Stimulated activated CD8-positive, alpha-beta memory T cell treated with anti-CD3 and anti-CD28 coated beads, Interleukin-15, amount 100 ng/mL, for 1 hour (primary cell): ENCODE data around the gene CTBP2.
"Not testable (repeated sequence)": the region's sequence is repeated elsewhere in the genome, so short reads cannot be mapped to it uniquely, and the experiment has no call there.

ENCODE experiments used
- DNase-seq: peaks from one replicate; pipeline ENCODE4 v3.0.0-alpha.2; 2020; ENCODE audit warnings: low read depth

The CTBP2 gene

DNA sequence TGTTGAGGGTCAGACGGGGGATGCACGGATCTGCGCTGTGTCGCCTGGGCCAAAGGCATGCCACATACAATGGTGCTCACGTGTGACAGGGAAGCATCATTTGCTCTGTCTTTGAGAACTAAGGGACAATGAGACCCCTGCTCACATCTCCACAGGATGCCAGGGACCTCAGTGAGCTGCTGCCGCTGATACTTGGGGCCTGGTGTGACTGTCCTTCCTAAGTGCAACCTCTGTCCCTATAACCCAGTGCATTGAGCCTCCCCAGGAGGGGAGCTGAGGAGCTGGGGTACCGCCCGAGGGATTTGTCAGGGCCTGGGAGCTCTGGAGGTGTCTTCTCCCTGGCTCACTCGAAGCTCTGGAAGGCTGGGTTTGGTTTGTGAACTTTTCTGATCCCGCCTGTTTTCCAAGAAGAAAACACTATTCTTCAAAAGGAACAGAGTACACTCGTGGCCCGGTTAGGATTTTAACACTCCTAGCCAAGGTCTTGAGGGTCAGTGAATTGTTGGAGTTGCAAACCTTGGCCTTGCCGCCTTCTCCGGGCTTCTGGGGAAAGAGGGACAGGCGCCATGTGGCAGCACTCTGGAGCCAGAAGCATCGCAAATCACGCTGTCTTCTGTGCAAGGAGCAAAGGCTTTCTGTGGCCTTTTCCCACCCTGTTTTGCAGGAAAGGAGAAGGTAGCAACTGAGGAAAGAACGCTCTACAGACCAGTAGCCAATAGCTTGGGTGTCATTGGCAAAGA lies 26.2 kb upstream of the CTBP2 start:
- no peak for DNase-seq

DNA sequence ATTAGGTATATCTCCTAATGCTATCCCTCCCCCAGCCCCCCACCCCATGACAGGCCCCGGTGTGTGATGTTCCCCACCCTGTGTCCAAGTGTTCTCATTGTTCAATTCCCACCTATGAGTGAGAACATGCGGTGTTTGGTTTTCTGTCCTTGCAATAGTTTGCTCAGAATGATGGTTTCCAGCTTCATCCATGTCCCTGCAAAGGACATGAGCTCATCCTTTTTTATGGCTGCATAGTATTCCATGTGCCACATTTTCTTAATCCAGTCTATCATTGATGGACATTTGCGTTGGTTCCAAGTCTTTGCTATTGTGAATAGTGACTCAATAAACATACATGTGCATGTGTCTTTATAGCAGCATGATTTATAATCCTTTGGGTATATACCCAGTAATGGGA lies 18.7 kb upstream of the CTBP2 start:
- not testable (repeated sequence) for DNase-seq

DNA sequence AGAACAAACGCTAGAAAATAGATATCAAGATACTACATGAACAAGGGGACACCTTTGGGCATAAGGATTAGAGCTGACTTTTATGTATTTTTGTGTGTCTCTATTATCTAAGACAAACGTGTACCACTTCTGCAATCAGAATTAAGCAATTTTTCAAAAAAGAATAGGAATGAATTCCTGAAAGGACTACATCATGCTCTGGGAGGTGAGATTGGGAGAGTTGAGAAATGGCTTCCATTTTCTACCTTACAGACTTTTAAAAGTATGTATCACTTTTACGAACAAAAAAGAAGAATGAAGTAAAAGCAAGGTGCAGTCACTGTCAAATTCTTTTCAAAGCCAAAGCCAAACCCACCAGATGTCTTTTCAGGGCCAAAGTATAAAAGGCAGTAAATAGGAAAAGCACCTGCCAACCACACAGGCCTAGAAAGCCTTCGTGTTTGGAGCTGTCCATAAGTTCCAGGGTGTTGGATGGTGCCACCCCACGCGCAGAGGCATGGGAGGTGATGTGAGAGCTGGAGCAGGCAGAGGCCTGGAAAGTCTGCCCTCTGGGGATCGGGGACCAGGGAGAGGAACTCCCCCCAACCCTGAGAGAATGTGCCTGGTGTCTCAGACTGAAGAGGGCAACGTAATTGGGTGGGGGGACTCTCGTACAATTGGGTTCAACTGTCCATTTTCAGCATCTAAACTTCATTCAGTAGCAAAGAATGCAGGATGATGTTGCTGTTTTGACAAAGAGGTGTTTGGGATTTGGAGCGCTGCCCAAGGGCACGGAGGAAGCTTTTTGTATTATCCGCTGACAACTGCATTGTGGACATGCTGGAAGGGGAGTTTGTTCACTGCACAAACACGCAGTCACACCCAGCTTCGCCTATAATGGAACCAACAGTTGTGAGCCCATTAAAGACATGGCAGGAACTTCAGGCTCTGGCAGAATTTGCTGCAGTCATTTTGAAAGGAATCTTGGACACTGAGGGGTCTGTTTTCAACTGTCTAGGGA lies 17.6 kb upstream of the CTBP2 start:
- DNase-seq = no peak

DNA sequence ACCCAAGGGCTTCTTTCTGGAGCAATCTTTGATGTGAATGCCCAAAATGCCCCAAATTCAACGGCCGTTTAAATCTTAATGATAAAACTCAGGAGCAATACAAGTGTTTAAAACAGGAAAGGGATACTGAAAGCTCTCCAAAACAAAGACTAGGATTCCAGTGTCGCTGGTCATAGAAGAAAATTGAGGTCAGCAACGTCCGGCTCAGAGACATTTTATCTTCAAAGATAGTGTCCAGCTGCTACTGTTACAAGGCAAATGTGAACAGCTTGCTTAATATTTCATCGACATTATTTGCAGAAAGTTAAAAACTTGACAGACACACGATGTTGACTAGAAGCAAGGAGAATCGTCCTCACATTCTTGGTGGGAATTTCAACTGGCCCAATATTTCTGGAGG lies 15.4 kb upstream of the CTBP2 start:
- DNase-seq = no peak

DNA sequence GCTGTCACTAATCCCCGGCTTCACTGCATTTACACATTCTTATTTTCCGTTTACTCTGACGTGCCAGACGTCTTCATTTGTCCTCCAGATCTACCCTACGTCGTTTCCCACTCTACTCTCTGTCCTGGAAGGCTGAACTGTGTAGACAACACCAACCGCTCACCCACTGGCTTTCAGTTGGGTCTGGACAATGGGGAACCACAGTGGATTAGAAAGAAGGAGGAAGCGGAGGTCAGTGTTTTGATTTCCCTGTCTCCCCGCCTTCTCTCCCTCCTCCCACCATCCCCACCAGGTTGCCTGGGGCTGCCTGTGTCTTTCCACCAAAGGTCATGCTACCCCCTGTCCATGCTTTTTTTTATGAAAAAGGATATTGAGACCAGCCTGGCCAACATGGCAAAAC lies 14.0 kb upstream of the CTBP2 start:
- no peak for DNase-seq

DNA sequence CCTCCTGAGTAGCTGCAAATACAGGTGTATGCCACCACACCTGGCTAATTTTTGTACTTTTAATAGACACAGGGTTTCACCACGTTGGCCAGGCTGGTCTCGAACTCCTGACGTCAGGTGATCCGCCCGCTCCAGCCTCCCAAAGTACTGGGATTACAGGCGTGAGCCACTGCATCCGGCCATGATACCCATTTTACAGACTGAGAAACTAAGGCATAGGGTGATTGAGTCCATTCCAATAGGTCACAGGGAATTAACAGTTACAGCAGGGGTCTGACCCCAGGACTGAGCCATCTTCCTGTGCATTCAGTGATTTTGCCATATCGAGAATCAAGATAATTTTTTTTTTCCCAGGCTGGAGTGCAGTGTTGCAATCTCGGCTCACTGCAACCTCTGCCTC lies 12.3 kb upstream of the CTBP2 start:
- no peak for DNase-seq

DNA sequence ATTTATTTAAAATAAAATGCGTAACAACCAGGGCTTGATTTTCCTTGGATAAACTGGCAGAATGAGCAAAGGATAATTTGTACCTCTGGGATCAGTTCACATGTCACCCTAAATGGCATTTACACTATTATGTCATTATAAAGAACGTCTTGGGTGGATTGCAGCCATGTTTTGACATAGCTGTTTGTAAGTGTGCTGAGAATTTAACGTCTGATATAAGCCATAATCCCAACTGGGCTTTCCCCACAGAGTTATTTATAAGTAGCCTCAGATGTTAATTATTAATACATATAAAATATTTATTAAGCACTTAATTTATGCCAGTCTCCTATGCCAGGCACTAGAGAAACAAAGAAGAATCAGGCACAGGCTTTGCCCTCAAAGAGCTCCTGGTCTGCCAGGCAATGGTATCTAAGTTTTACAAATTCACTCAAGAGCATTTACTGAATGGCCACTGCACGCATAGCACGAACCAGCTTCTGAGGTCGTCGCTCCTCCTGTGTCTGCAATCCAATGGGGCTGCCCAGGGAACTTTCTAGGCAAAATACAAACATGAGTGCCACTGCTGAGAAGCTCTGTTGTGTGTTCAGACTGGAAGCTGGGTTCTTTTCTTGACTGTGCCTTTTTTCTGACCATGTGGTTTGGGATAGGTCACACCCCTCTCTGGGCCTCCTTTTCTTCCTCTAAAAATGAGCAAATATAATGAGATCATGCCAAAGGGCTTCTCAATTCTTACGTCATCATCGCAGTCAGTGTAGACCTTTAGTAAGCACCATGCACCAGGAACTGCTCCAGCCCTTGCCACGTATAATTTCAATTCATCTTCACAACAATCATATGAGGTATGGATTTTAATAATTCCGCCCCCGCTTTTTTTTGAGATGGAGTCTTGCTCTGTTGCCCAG lies 11.3 kb upstream of the CTBP2 start:
- DNase-seq = no peak

DNA sequence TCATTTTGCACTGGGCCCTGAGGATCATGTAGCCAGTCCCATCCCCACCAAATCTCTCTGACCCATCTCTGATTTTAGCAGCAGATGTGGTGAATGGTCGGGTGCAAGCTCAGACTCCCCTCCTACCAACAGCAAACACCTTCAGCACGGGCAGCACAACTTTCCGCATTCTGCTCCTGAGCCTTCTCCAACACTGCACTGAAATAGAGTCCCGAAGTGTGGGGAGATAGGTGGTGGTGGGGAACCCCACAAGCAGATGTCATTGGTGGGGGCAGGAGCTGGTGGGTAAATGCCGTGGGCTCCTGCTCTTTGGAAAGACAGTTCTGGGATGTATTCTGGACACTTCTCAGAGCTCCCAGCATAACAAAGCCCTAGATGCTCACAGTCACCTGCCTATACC lies 9.6 kb upstream of the CTBP2 start:
- DNase-seq = no peak

DNA sequence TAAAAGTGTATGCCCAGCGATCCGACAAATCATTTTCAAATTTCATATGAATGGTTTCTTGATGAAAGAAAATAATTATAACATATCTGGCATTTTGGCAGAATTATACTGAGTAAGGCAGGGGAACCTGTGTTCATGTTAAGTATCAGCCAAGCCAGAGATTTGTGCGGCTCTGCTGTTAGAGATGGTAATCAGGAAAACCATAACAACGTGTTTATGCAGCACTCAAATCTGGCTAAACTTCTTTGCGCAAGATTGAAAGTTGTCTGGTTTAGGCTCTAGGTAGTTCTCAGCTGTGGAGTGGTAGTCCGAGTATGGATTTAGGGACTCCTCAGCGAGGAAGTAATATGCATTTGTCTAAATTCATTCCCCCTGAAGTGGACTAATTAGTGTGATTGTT lies 8.9 kb upstream of the CTBP2 start:
- DNase-seq = no peak

DNA sequence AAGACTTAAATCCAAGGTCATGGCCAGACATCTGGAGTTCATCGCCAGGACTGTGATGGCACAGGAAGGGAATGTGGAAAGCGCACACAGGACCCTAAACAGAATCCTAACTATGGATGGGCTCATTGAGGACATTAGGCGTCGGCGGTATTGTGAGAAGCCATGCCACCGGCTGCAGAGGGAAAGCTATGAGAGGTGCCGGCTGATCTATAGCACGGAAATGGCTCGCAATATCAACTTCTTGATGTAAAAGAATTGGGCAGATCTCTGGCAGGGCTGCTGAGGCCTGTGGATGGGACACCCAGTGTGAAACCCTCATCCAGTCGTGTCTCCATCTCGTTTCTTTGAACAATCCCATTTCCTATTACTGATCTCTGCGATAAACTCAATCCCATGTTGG lies 6.3 kb upstream of the CTBP2 start:
- DNase-seq = no peak

DNA sequence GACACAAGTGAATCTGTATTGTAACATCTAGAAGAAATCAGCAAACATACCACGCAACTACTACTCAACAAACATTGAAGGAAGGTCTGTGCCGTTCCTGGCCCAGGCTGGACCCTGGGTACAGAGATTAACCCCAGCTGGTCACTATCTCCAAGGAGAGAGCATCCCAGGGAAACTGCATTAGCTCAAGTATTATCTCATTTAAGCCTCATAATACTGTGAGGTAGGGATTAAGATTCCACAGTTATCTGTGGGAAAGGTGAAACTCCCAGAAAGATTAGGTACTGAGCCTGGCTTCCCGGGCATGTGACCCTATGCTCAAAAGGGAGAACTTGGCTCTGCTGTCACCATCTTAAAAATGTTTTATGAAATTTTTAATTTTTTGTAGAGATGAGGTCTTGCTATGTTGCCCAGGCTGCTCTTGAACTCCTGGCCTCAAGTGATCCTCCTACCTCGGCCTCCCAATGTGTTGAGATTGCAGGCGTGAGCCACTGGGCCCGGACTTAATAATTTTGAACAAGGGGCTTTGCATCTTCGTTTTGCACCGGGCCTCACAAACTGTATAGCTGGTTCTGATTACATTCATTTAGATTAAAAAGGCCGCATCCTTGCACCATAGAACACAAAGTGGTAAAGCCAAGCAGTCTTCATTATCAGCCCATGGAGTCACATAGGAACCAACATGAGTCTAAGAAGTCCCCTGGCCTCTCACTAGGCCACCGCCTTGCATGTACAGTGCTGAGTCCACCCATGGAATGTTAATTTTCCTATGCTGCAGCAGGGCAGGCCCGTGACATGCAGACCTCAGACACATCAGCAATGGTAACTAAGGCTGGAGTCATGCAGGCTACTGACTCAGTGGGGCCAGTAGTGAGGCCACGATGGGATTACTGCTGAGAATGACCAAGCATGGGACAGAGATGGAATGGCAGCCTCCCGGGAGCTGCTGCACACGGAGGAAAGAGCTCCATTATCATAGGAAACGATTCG lies 5.5 kb upstream of the CTBP2 start:
- no peak for DNase-seq

DNA sequence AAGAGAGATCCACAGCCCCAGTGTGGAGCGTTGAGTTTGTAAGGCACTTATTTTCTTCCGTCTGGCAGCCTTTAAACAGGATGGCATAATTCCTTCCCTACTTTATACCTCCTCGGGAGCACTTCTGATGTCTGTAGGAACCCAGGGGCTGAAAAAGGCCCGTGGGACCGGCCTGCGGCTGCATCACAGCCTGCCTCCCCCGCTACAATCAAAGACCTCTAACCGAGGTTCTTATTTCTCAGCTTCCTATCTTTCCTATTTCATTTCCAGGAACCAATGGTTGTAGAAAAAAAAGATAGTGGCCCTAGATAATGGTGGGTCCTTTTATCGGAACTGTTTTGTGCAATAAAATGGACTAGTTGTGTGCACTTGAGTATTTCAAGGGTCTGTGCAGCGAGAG lies 4.1 kb upstream of the CTBP2 start:
- no peak for DNase-seq

DNA sequence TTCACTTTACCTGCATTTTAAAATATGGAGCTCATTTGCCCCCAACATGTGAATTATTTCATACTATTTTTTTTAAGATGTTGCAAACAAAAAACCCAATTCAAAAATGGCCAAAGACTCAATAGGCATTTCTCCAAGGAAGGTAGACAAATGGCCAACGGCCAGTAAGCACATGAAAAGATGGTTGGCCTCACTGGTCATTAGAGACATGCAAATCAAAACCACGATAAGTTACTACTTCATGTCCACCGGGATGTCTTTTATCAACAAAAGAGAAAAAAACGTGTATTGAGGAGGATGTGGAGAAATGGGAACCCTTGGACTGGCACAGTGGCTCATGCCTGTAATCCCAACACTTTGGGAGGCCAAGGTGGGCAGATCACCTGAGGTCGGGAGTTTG lies 3.4 kb upstream of the CTBP2 start:
- no peak for DNase-seq

DNA sequence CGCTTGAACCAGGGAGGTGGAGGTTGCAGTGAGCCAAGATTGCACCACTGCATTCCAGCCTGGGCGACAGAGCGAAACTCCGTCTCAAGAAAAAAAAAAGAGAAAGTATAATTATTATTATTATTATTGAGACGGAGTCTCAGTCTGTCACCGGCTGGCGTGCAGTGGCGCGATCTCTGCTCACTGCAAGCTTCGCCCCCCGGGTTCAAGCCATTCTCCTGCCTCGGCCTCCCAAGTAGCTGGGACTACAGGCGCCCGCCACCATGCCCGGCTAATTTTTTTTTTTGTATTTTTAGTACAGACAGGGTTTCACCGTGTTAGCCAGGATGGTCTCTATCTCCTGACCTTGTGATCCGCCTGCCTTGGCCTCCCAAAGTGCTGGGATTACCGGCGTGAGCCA lies 2.9 kb upstream of the CTBP2 start:
- DNase-seq = not testable (repeated sequence)

DNA sequence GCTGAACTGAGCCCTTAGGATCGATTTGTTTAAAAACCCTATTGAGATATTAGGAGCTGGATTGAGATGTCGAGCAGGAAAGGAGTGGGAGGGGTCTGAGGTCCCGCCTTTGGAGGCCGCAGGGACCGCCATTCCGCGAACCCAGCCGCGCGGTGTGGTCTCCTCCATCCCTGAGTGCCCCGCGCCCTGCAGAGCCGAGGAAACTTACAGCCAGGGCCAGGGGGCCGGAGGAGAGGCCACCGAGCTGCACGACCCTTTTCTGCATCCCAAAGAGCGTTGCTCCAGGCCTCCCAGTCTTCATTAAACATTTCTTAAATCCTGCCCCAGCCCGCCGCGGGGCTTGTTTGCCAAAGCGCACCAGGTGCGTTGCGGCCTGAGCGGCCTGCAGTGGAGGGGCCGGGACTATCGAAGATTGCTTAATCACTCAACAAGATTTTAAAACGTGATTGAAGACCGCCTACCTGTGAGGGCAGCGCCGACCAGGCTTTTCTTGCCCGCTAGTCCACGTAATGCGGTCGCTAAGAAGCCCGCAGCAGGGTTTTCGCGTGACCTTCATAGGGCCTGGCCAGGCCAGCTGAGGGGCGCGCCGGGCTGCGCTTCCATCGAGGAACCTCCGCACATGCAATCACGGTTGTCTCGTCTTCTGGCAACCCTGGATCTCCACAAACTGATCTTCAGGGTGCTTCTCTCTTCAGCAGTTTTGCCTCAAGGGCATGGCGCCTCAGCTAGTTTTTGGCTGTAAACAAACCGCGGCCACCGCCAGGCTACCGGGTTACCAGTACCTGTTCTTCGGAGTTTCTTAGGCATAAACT lies 2.0 kb upstream of the CTBP2 start:
- no peak for DNase-seq

DNA sequence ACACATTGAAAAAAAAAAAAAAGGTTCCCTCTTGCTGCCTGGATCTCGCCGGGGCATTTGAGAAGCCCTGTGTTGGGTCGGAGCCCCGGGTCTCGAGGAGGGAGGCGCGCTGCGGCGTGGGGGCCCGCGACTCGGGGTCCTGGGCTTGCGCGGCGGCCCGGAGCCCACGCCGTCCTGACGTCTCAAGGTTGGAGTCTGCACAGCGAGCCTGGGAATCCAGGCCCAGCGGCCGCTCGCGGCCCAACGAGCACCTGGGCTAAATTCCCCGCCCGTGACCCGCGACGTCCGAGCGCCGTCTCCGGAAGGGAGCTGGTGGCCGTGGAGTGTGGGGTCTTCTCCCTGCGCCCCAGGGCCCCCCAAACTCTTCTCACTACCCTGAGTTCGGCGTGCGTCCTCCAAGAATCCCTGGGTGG lies 1.4 kb upstream of the CTBP2 start:
- DNase-seq = no peak

DNA sequence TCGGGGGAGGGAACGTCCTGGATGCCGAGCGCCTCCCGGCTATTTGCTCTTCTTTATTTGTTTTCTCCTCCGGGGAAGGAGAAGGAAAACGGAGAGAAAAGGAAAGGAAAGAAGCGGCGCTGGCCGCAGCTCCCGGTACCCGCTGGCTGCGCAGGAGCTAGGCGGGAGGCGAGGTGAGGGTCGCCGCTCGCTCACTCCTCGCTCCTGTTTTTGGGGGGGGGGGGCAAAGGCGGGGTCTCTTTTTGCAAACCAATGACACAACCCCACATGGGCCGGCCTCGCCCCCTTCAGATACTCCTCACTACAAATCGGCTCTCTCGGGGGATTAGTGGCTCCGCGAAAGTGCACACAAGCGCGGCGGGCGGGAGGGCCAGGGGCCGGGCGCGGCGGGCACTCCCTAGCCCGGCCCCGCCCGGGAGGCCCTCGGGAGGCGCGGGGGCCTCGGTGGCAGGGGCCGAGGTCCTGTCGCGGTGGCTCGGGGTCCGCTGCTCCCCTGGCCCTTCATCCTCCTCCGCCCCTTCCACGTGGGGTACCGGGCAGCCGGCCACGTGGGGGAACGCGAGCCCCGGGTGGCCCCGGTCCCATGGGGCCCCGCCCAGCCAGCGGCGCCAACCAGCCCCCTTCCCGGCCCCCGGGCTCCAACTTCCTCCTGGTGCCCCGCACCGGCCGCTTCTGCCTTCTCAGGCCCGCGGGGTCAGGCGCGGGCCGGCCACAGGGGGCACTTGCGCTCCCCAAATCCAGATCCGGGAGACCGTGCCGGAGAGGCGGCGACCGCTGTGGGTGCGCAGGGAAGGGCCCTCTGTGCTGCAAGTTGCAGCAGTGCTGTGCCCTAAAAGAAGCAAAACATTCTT lies 718 bp upstream of the CTBP2 start:
- no peak for DNase-seq

DNA sequence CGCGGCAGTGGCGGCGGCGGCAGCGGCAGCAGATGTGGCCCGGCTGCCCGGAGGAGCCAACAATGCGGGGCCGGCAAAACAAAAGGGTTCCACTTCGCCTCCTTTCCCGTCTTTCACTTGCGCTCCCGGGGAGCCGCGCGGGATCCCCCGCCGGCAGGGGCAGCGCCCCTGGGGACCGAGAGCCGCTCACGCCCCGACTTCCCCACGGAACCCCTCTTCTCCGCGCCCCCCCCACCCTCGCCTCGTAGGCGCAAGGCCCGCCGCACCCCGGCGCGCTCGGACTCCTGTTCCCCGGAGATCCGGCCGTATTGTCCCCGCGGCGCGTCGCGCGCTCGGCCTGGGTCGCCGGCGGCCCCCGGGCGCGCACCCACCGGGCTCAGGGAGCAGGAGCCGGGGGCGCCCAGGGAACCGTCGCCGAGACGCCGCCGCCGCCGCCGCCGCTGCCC lies 854 bp downstream of the CTBP2 start:
- no peak for DNase-seq
